ENCODE measurements around the gene GREB1L.

The GREB1L gene

GRCh38 chr18:21499997-21500396 lies 258.0 kb downstream of the GREB1L start:
- Histone ChIP-seq H3K27me3 (ENCODE audit: insufficient read depth, low read length) (no peaks in the 10 kb centered on the region), H3K9ac (ENCODE audit: low read length) (no peak overlapping the region), H3K9me3 (ENCODE audit: low read length) (no peaks in the 10 kb centered on the region), H3K79me2 (ENCODE audit: insufficient read depth, low read length) (no peaks in the 10 kb centered on the region), H2AFZ (ENCODE audit: low read length) (no peak overlapping the region), H3K4me1 (ENCODE audit: insufficient read depth, low read length, severe bottlenecking) (no peaks in the 10 kb centered on the region), H3K4me2 (ENCODE audit: low read length) (no peak overlapping the region), H3F3A (ENCODE audit: insufficient read depth, low read length) (no peaks in the 10 kb centered on the region), H4K20me1 (ENCODE audit: insufficient read depth, low read length) (no peaks in the 10 kb centered on the region), H3K36me3 (ENCODE audit: insufficient read depth, low read length) (no peaks in the 10 kb centered on the region), H3K9me2 (ENCODE audit: low read depth, low read length) (no peaks in the 10 kb centered on the region), H3K27ac (ENCODE audit: low read depth, low read length, poor library complexity, severe bottlenecking) (no peak overlapping the region), H3K4me3 (ENCODE audit: low read depth, low read length, poor library complexity, severe bottlenecking) (no peak overlapping the region)
- TF ChIP-seq EZH2 (IDR thresholded peaks at IDR 0.05; ENCODE audit: borderline replicate concordance, low read length) (no peak), CTCF (IDR thresholded peaks at IDR 0.05; ENCODE audit: low read length) (no peak)

GRCh38 chr18:21502661-21503060 lies 260.6 kb downstream of the GREB1L start:
- TF ChIP-seq EZH2 (IDR thresholded peaks at IDR 0.05; ENCODE audit: borderline replicate concordance, low read length): no peak
- TF ChIP-seq CTCF (IDR thresholded peaks at IDR 0.05; ENCODE audit: low read length): no peak
- Histone ChIP-seq H3K36me3 (ENCODE audit: insufficient read depth, low read length) (no peaks in the 10 kb centered on the region), H3K27ac (ENCODE audit: low read depth, low read length, poor library complexity, severe bottlenecking) (no peak overlapping the region), H3K27me3 (ENCODE audit: insufficient read depth, low read length) (no peaks in the 10 kb centered on the region), H3K9me2 (ENCODE audit: low read depth, low read length) (no peaks in the 10 kb centered on the region), H3K4me3 (ENCODE audit: low read depth, low read length, poor library complexity, severe bottlenecking) (no peak overlapping the region), H3K79me2 (ENCODE audit: insufficient read depth, low read length) (no peaks in the 10 kb centered on the region), H3K4me2 (ENCODE audit: low read length) (no peak overlapping the region), H2AFZ (ENCODE audit: low read length) (no peak overlapping the region), H3K9ac (ENCODE audit: low read length) (no peak overlapping the region), H3F3A (ENCODE audit: insufficient read depth, low read length) (no peaks in the 10 kb centered on the region), H3K4me1 (ENCODE audit: insufficient read depth, low read length, severe bottlenecking) (no peaks in the 10 kb centered on the region), H3K9me3 (ENCODE audit: low read length) (no peaks in the 10 kb centered on the region), H4K20me1 (ENCODE audit: insufficient read depth, low read length) (no peaks in the 10 kb centered on the region)

- H3K27me3 ChIP-seq (ENCODE audit: insufficient read depth, low read length): no peaks in the 10 kb centered on the region
- TF ChIP-seq CTCF (IDR thresholded peaks at IDR 0.05; ENCODE audit: low read length) (no peak), EZH2 (IDR thresholded peaks at IDR 0.05; ENCODE audit: borderline replicate concordance, low read length) (no peak)
- no peak overlapping the region for H3K9ac ChIP-seq (ENCODE audit: low read length)
- H3K4me1 ChIP-seq (ENCODE audit: insufficient read depth, low read length, severe bottlenecking): no peaks in the 10 kb centered on the region
- H3K79me2 ChIP-seq (ENCODE audit: insufficient read depth, low read length): no peaks in the 10 kb centered on the region
- H3F3A ChIP-seq (ENCODE audit: insufficient read depth, low read length): no peaks in the 10 kb centered on the region
- H3K9me3 ChIP-seq (ENCODE audit: low read length): no peaks in the 10 kb centered on the region
- H2AFZ ChIP-seq (ENCODE audit: low read length): no peak overlapping the region
- H4K20me1 ChIP-seq (ENCODE audit: insufficient read depth, low read length): no peaks in the 10 kb centered on the region
- H3K4me2 ChIP-seq (ENCODE audit: low read length): no peak overlapping the region
- no peak overlapping the region for H3K4me3 ChIP-seq (ENCODE audit: low read depth, low read length, poor library complexity, severe bottlenecking)
- no peak overlapping the region for H3K27ac ChIP-seq (ENCODE audit: low read depth, low read length, poor library complexity, severe bottlenecking)
- no peaks in the 10 kb centered on the region; the same call in 1 of the 2 replicates for H3K36me3 ChIP-seq (ENCODE audit: insufficient read depth, low read length)
- H3K9me2 ChIP-seq (ENCODE audit: low read depth, low read length): no peaks in the 10 kb centered on the region
Observed at GRCh38 chr18:21507913-21508701, 266.1 kb downstream of the GREB1L start.
